Liver (tissue), 9 donors: ENCODE measurements around the gene SPCS3. TPM values are rescaled to one million over a fixed set of nuclear protein-coding genes. Genes with fewer than 3 reads are reported as not detected.

Experiments
- DNase-seq: peaks from one replicate; pipeline ENCODE4 v3.0.0-alpha.2; 2017; ENCODE audit warnings: low spot score
- H3K27ac ChIP-seq, 2 donors: one replicate each; pipeline ENCODE4 v1.7.0; 2013; ENCODE audit warnings: inconsistent platforms in 2 of 2, low read length in 2 of 2, control low read depth in 1 of 2, low read depth in 1 of 2, mild to moderate bottlenecking in 1 of 2
- H3K27me3 ChIP-seq, 4 donors: one replicate each; pipeline versions ENCODE4 v1.6.1 to v1.7.0; 2013; ENCODE audit warnings: low read length in 3 of 4, inconsistent platforms in 1 of 4, mild to moderate bottlenecking in 1 of 4, moderate library complexity in 1 of 4; ENCODE audit not compliant: control insufficient read depth in 4 of 4, insufficient read depth in 4 of 4
- H3K36me3 ChIP-seq, 4 donors: one replicate each; pipeline versions ENCODE4 v1.6.1 to v1.7.0; 2013; ENCODE audit warnings: low read length in 3 of 4, mild to moderate bottlenecking in 3 of 4, low read depth in 1 of 4, moderate library complexity in 1 of 4; ENCODE audit not compliant: control insufficient read depth in 4 of 4, insufficient read depth in 3 of 4
- H3K4me1 ChIP-seq, 4 donors: one replicate each; pipeline versions ENCODE4 v1.6.1 to v1.7.0; 2013; ENCODE audit warnings: low read length in 3 of 4, mild to moderate bottlenecking in 3 of 4, moderate library complexity in 1 of 4; ENCODE audit not compliant: control insufficient read depth in 4 of 4, insufficient read depth in 4 of 4
- H3K4me3 ChIP-seq, 3 donors: one replicate each; pipeline versions ENCODE4 v1.6.1 to v1.7.0; 2013; ENCODE audit warnings: low read length in 3 of 3, control low read depth in 1 of 3, low read depth in 1 of 3, mild to moderate bottlenecking in 1 of 3
- H3K9ac ChIP-seq, 2 donors: one replicate each; pipeline ENCODE4 v1.7.0; 2013; ENCODE audit warnings: low read length in 2 of 2, mild to moderate bottlenecking in 2 of 2, moderate library complexity in 2 of 2, control low read depth in 1 of 2, low read depth in 1 of 2
- H3K9me3 ChIP-seq, 4 donors: one replicate each; pipeline versions ENCODE4 v1.6.1 to v1.7.0; 2013; ENCODE audit warnings: low read length in 3 of 4; ENCODE audit not compliant: control insufficient read depth in 4 of 4
- ATF3 ChIP-seq: IDR thresholded peaks from 2 replicates; pipeline ENCODE4 v1.6.1; 2016; ENCODE audit warnings: antibody characterized with exemption
- CTCF ChIP-seq: fragments of 150-350 bp; IDR thresholded peaks from 2 replicates; pipeline ENCODE4 v1.5.1; 2017; ENCODE audit warnings: improper control_type of control experiment, low read depth, low read length; ENCODE audit not compliant: missing input control
- EGR1 ChIP-seq, 2 donors: IDR thresholded peaks; 2 replicates each; pipeline ENCODE4 v1.6.1; 2016 to 2018; ENCODE audit warnings: antibody characterized with exemption in 2 of 2, low read depth in 2 of 2
- FOXA2 ChIP-seq: IDR thresholded peaks from 2 replicates; pipeline ENCODE4 v1.6.1; 2016; ENCODE audit warnings: antibody characterized with exemption
- GABPA ChIP-seq, 2 donors: IDR thresholded peaks in 1 of 2; conservative IDR thresholded peaks in 1 of 2; 2 replicates each; pipeline ENCODE4 v1.6.1; 2016; ENCODE audit warnings: antibody characterized with exemption in 2 of 2, mild to moderate bottlenecking in 1 of 2, moderate library complexity in 1 of 2
- HNF4A ChIP-seq, 2 donors: conservative IDR thresholded peaks; 2 replicates each; pipeline ENCODE4 v1.6.1; 2016; ENCODE audit warnings: antibody characterized with exemption in 2 of 2, mild to moderate bottlenecking in 2 of 2
- HNF4G ChIP-seq: IDR thresholded peaks from 2 replicates; pipeline ENCODE4 v1.6.1; 2016; ENCODE audit warnings: antibody characterized with exemption
- JUND ChIP-seq, 2 donors: IDR thresholded peaks; 2 replicates each; pipeline ENCODE4 v1.6.1; 2016; ENCODE audit warnings: antibody characterized with exemption in 2 of 2
- RAD21 ChIP-seq, 2 donors: IDR thresholded peaks; 2 replicates each; pipeline ENCODE4 v1.6.1; 2016; ENCODE audit warnings: antibody characterized with exemption in 2 of 2, mild to moderate bottlenecking in 2 of 2
- RXRA ChIP-seq, 2 donors: IDR thresholded peaks; 2 replicates each; pipeline ENCODE4 v1.6.1; 2017 to 2018; ENCODE audit warnings: antibody characterized with exemption in 2 of 2, mild to moderate bottlenecking in 1 of 2
- TAF1 ChIP-seq: conservative IDR thresholded peaks from 2 replicates; pipeline ENCODE4 v1.6.1; 2016; ENCODE audit warnings: antibody characterized with exemption, mild to moderate bottlenecking
- ZBTB33 ChIP-seq: IDR thresholded peaks from 2 replicates; pipeline ENCODE4 v1.6.1; 2016; ENCODE audit warnings: antibody characterized with exemption
- WGBS: extraction: QIAGEN DNeasy Blood & Tissue Kit; methylation state at CpG from one replicate; pipeline ENCODE4 v1.1.7; 2013; 5-methylcytosine and 5-hydroxymethylcytosine counted together
- polyA plus RNA-seq, 2 donors: library from polyadenylated mRNA; stranded (reverse) in 1 of 2; unstranded in 1 of 2; fragments of 200-250 nt in 1 of 2; fragments of >200 nt in 1 of 2; fragmentation: Nextera tagmentation in 1 of 2; extraction: Ambion mirVana in 1 of 2; gene quantifications; one replicate each; pipeline versions ENCODE4 v1.2.1 to v1.2.3, GENCODE V29; 2013 to 2015
- total RNA-seq, 2 donors: library from RNA; depleted of rRNA; stranded (reverse); fragments of >200 nt; gene quantifications; one replicate each; pipeline ENCODE4 v1.2.3, GENCODE V29; 2014
- donor health status: healthy.
- donor health status: healthy.
- donor health status: healthy.
- donor health status: healthy.
- donor health status: healthy.

SPCS3 gene
- total and polyA plus RNA-seq, 4 donors: 54.0 to 79.4 (median 63.0) TPM

- 42% methylated on average over 8 of the region's 8 CpGs for WGBS
- Histone ChIP-seq H3K27me3 (no peaks in the 10 kb centered on the region), H3K4me1 (peaks cover 0 to 5% (median 2%) of the 10 kb centered on the region in 4 donors), H3K27ac (no peak overlapping the region), H3K4me3 (no peak overlapping the region), H3K9me3 (peaks cover 0 to 14% (median 6%) of the 10 kb centered on the region in 4 donors), H3K36me3 (peaks cover 0 to 3% (median 0%) of the 10 kb centered on the region in 4 donors), H3K9ac (no peak overlapping the region)
- TF ChIP-seq ATF3 (no peak), FOXA2 (no peak), GABPA (IDR thresholded peaks at IDR 0.05 in 1 of 2, conservative IDR thresholded peaks at IDR 0.05 in 1 of 2) (no peak), CTCF (peak; percentile 38), HNF4G (no peak), TAF1 (no peak), HNF4A (conservative IDR thresholded peaks at IDR 0.05) (no peak), RAD21 (IDR thresholded peaks at IDR 0.05) (peak; percentile 71 to 76), ZBTB33 (no peak)
- no peak for DNase-seq
Measured at GRCh38 chr4:176340871-176341685, 21.3 kb downstream of the SPCS3 start.

DNA sequence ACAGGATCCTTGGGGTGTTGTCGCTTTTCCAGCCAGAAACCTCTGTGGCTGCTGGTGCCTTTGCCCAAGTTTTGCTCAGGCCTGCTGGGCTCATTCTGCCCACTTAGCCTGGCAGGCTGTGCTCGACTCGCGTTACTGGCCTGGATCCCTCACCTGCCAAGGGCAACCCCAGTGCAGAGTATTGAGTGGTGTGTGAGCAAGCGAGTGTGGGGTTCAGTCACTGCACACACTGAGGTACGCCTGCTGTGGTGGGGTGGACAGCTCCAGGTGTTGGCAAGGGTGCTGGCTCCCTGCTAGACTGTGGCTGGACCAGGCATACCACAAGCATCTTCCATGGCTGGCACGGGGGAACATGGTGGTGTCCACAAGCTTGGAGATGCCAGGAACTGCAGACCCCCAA is 22.6 kb downstream of the SPCS3 start:
- DNase-seq: no peak
- no peaks in the 10 kb centered on the region for H3K27me3 ChIP-seq

More for the DNA sequence above, 22.6 kb downstream of the SPCS3 start:
- H3K27ac ChIP-seq: no peak overlapping the region
- peaks cover 0 to 1% (median 0%) of the 10 kb centered on the region in 4 donors for H3K36me3 ChIP-seq
- 85% methylated on average over 7 of the region's 7 CpGs for WGBS
- H3K4me3 ChIP-seq: no peak overlapping the region
- H3K9ac ChIP-seq: no peak overlapping the region
- H3K9me3 ChIP-seq: peaks cover 0 to 14% (median 6%) of the 10 kb centered on the region in 4 donors
- H3K4me1 ChIP-seq: peaks cover 0 to 5% (median 2%) of the 10 kb centered on the region in 4 donors
- no peak for TF ChIP-seq EGR1 (IDR thresholded peaks at IDR 0.05; ENCODE audit: low read depth in 2 of 2)
- TF ChIP-seq CTCF: no peak
- TF ChIP-seq JUND (IDR thresholded peaks at IDR 0.05): no peak
- TF ChIP-seq FOXA2: no peak
- TF ChIP-seq HNF4G: no peak
- TF ChIP-seq RXRA (IDR thresholded peaks at IDR 0.05): no peak
- no peak for TF ChIP-seq GABPA (IDR thresholded peaks at IDR 0.05 in 1 of 2, conservative IDR thresholded peaks at IDR 0.05 in 1 of 2)
- TF ChIP-seq ATF3: no peak
